Esophagus muscularis mucosa (tissue), 3 donors: ENCODE measurements around the gene TIE1.

Experiments used
- POLR2A ChIP-seq: fragments of 450-650 bp; IDR thresholded peaks from one replicate; pipeline ENCODE4 v1.6.1; 2017; ENCODE audit warnings: antibody characterized with exemption, moderate library complexity, mild to moderate bottlenecking, low read depth
- TF ChIP-seq, protein P1 (sequence below), 3 experiments: fragments of 200-600 bp in 2 of 3; fragments of 450-650 bp in 1 of 3; sonication (generic) in 2 of 3; IDR thresholded peaks; one replicate each; pipeline ENCODE4 v1.5.1; 2017 to 2019; ENCODE audit warnings: antibody characterized with exemption in 3 of 3, mild to moderate bottlenecking in 2 of 3, moderate library complexity in 1 of 3

DNA sequence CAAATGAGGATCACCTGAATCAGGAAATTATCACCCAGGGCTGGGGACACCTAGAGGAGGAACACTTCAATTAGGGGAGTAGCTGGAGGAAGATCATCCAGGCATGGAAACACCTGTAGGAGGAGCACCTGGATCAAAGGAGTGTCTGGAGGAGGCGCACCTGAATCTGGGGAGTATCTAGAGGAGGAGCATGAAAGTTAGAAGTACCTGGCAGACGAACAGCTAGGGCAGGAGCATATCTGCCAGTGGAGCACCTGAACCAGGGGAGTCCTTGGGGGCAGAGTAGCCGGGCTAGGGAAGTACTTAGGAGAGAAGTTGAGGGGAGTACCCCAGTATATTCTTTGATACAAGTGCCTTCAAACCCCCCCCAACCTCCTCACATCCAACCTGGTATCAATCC is 16.7 kb upstream of the TIE1 start:
- TF ChIP-seq, protein P1, sequence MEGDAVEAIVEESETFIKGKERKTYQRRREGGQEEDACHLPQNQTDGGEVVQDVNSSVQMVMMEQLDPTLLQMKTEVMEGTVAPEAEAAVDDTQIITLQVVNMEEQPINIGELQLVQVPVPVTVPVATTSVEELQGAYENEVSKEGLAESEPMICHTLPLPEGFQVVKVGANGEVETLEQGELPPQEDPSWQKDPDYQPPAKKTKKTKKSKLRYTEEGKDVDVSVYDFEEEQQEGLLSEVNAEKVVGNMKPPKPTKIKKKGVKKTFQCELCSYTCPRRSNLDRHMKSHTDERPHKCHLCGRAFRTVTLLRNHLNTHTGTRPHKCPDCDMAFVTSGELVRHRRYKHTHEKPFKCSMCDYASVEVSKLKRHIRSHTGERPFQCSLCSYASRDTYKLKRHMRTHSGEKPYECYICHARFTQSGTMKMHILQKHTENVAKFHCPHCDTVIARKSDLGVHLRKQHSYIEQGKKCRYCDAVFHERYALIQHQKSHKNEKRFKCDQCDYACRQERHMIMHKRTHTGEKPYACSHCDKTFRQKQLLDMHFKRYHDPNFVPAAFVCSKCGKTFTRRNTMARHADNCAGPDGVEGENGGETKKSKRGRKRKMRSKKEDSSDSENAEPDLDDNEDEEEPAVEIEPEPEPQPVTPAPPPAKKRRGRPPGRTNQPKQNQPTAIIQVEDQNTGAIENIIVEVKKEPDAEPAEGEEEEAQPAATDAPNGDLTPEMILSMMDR (IDR thresholded peaks at IDR 0.05), result no peak
- TF ChIP-seq POLR2A, result no peak
